ENCODE data around the gene ERC2.
"Not testable (repeated sequence)": the region's sequence is repeated elsewhere in the genome, so short reads cannot be mapped to it uniquely, and the experiment has no call there.

The ERC2 gene

GRCh38 chr3:56066405-56066804, 401.9 kb downstream of the ERC2 start:
- DNase-seq (ENCODE audit: low read depth in 2 of 2), result not testable (repeated sequence)

DNA sequence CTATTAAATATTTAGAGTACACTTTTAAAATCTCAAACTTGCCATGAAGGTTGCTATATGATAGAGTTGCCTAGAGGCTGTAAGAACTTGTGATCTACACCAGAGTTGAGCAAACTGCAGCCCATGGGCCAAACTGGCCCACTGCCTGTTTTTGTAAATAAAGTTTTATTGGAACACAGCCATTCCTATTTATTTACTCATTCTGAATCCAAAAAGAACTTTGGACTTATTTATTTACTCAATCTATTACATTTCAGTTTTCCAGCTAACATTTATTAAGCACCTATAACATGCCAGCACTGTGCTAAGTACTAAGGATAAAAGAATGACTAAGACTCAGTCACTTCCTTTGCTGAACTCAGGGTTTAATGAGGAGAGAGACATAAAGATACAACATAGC, 403.6 kb downstream of the ERC2 start:
- DNase-seq (ENCODE audit: low read depth in 2 of 2), result no peak

GRCh38 chr3:56061279-56061626, 407.0 kb downstream of the ERC2 start:
- no peak for DNase-seq (ENCODE audit: low read depth in 2 of 2)

GRCh38 chr3:56060521-56061278, 407.6 kb downstream of the ERC2 start:
- DNase-seq (ENCODE audit: low read depth in 2 of 2), result no peak

DNA sequence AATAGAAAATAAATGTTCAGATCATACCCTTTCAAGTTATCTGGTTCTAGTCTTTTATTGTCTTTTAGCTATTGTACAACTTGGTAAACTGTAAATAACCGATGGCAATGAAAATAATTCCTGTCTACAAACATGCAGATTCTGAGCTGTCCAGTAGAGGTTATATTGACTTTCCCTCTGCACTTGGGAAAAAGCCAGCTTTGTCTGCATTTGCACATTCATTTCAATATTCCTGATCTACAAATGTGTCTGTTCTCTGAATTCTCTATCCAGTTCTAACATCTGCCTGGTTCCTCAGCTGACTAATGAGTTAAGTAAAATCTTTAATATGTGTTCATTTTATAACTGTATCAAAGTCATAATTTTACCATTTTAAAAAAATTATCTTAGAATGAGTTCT, 408.5 kb downstream of the ERC2 start:
- DNase-seq (ENCODE audit: low read depth in 2 of 2), result no peak

GRCh38 chr3:56055951-56056350, 412.3 kb downstream of the ERC2 start:
- DNase-seq (ENCODE audit: low read depth in 2 of 2), result no peak

GRCh38 chr3:56055546-56055945, 412.7 kb downstream of the ERC2 start:
- DNase-seq (ENCODE audit: low read depth in 2 of 2), result no peak

- DNase-seq (ENCODE audit: low read depth in 2 of 2), result no peak
Measured at GRCh38 chr3:56054844-56055243, 413.4 kb downstream of the ERC2 start.

- no peak for DNase-seq (ENCODE audit: low read depth in 2 of 2)
Measured at GRCh38 chr3:56053727-56054126, 414.5 kb downstream of the ERC2 start.

DNA sequence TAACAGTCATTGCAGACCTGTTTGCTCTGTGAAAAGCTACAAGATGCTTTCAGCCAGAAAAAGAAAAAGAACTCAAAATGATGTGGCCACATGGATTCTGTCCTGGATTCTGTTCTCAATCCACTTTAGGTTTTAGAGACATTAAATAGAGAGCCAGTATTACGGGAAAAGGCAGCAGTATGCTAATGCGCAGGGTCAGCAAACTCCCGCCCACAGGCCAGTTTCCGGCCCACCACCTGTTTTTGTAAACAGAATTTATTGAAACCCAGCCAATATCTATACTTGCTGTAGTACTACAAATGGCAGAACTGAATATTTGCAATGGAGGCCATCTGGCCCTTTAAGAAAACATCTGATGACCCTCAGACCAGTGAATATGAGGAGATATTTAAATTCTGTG, 416.1 kb downstream of the ERC2 start:
- DNase-seq (ENCODE audit: low read depth in 2 of 2), result no peak

DNA sequence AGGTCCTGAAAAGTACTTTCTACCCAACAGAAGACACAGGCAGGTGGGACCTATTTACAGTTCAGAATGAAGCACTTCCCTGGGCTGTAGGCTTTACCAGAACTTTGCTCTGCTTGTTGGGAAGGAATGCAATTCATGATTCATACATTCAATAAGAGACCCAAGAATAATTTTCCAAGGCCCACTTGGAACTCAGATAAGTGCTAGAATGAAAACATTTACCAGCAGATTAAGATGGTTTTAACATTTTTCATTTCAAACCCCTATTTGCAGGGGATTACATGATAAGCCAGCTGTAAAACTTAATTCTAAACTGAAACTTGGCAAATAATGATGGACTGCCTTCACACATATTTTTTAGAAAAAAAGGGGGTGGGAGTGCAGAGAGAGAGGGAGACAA, 417.2 kb downstream of the ERC2 start:
- DNase-seq (ENCODE audit: low read depth in 2 of 2), result no peak

DNA sequence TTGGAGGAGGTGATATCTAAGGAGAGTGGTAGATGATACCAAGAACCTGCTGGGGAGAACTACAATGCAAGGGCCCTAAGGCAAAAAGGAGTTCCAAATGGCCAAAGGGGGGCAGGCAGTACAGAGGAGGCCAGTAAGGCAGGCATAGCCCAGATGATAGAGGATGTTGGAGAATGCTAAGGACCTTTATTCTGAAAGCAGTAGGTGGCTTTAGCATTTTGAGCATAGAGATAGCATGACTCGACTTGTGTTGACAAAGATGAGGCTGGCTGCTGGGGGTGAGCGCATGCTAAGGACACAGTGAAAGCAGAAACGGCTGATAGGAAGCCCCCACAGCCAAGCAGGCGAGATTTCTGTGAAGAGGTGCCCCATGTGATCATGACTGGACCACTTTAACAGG, 419.3 kb downstream of the ERC2 start:
- DNase-seq (ENCODE audit: low read depth in 2 of 2), result no peak

DNA sequence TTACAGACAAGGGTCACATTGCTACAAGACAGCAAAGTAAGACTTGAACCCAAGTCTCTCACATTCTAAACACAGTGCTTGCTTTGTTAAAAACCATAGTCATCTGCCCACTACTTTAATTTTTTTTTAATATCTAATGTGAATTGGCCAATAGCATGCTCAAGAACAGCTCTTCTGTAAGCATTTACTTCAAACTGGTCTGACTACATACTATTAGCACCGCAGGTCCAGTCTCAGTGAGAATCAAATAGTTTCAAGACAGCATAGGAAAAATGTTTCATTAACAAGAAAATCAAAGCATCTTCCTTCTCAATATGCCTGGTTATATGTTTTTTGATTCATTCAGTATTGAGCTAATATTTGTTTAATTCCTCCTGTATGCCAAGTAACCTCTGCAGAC, 419.9 kb downstream of the ERC2 start:
- no peak for DNase-seq (ENCODE audit: low read depth in 2 of 2)

DNA sequence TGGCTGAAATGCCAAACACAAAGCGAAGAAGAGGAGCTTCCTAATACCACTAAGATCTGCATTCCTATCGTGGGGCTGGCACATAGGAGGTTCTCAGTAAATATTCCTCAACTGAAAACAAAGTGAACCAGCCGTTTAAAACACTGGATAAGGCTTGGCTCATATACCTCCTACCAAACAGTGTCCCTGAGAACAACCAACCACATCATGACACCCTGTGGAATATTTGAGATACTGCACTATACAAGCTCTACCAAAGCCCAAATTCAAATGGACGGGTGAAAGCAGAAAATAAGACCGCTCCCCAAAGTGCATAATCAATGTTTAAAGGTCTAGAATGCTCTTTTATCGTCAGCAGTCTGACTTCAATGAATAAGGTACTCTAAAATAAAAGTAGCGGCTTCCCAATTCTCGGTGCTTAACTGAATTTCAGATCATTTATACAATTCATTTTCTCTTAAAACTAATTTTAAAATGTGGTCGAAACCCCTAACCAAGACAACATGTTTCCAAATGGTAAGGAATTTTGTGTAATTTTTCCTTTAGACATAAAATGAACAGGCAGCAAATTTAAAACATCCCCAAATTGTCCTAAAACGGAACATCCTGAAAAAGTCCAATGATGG, 425.8 kb downstream of the ERC2 start:
- DNase-seq (ENCODE audit: low read depth in 2 of 2), result no peak

DNA sequence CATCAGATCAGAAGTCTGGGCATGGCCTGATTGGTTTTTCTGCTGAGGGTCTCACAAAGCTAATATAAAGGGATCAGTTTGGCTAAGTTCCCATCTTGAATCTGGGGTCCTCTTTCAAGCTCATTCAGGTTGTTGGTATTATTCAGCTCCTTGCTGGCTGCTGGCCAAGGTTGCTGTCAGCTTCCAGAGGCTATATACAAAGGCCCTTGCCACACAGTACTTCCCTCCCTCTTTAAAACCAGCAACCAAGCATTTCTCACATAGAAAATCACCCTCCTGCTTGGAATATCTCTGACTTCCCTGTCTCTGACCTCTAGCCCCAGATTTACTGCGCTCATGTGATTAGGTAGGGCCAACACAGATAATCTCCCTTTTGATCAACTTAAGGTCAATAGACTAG, 442.9 kb downstream of the ERC2 start:
- no peak for DNase-seq (ENCODE audit: low read depth in 2 of 2)

GRCh38 chr3:56023546-56023945, 444.7 kb downstream of the ERC2 start:
- no peak for DNase-seq (ENCODE audit: low read depth in 2 of 2)

DNA sequence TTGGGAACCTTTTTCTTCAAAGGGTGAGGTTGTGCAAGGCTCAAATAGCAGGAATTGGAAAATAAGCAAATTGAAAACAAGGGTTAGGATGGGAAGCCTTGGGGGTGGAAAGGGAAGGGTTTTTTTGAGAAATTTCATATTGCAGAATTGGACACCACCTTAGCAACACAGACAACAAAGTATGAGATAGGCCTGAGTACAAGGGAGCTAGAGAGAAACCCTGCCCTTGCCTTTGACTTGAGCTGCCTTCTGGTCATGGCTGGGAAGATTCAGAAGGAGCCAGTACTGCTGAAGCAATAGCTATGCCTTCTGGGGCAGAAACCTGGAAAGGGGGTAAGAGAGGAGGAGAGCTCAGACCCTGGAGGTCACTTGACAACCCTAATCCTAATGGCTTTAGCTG, 445.6 kb downstream of the ERC2 start:
- DNase-seq (ENCODE audit: low read depth in 2 of 2), result no peak

GRCh38 chr3:56019490-56020146, 448.6 kb downstream of the ERC2 start:
- DNase-seq (ENCODE audit: low read depth in 2 of 2), result no peak

DNA sequence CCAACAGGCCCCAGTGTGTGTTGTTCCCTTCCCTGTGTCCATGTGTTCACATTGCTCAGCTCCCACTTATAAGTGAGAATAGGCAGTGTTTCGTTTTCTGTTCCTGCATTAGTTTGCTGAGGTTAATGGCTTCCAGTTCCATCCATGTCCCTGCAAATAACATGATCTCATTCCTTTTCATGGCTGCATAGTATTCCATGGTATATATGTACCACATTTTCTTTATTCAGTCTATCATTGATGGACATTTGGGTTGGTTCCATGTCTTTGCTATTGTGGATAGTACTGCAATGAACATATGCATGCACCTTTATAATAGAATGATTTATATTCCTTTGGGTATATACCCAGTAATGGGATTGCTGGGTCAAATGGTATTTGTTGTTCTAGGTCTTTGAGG, 452.9 kb downstream of the ERC2 start:
- DNase-seq (ENCODE audit: low read depth in 2 of 2), result not testable (repeated sequence)

GRCh38 chr3:56012721-56013120, 455.5 kb downstream of the ERC2 start:
- DNase-seq (ENCODE audit: low read depth in 2 of 2), result no peak

DNA sequence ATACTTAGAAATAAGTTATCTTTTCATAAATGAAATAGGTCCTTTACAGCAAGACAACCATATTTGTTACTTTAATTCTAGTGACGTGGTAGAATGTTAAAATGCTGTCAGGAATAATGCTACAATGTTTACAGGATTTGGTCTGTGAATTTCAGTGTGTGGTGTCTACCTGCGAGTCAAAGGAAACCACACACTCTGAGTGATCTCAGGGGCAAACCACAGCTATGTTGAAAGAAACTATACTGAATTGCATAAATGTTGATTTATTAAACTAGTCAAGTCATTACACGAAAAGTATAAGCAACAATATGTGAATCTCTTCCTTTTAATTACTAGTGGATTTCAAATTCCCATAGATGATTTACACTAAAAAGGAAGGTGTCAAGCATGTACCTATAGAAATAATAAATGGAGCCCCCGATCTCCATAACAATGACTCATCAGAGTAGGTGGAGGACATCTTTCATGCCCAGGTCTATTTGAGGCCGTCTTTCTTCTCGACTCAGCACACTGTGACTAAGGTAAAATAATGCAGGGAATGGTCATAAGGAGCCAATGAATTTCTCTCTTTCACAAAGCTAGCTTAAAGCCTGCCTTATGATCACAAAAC, 463.0 kb downstream of the ERC2 start:
- DNase-seq (ENCODE audit: low read depth in 2 of 2), result no peak

- DNase-seq (ENCODE audit: low read depth in 2 of 2), result no peak
Measured at GRCh38 chr3:56003129-56003528, 465.1 kb downstream of the ERC2 start.

- no peak for DNase-seq (ENCODE audit: low read depth in 2 of 2)
Measured at GRCh38 chr3:56001991-56002390, 466.3 kb downstream of the ERC2 start.

Data from stimulated activated CD4-positive, alpha-beta T cell treated with anti-CD3 and anti-CD28 coated beads, Interleukin-1b, Interleukin-23, amount 100 ng/mL, for 4 hours (primary cell).